Liver (tissue), 3 donors: ENCODE measurements around the gene BTN2A1.

Source experiments
- JUND ChIP-seq, 2 donors: IDR thresholded peaks; 2 replicates each; pipeline ENCODE4 v1.6.1; 2016; ENCODE audit warnings: antibody characterized with exemption in 2 of 2
- RAD21 ChIP-seq, 2 donors: IDR thresholded peaks; 2 replicates each; pipeline ENCODE4 v1.6.1; 2016; ENCODE audit warnings: antibody characterized with exemption in 2 of 2, mild to moderate bottlenecking in 2 of 2
- TF ChIP-seq, protein P1 (sequence below): IDR thresholded peaks from 2 replicates; pipeline ENCODE4 v1.6.1; 2016; ENCODE audit warnings: antibody characterized with exemption, mild to moderate bottlenecking
- TF ChIP-seq, protein P2 (sequence below): fragments of 150-350 bp; IDR thresholded peaks from 2 replicates; pipeline ENCODE4 v1.5.1; 2017; ENCODE audit warnings: improper control_type of control experiment, low read depth, low read length; ENCODE audit not compliant: missing input control
- donor health status: healthy.
- donor health status: healthy.

DNA sequence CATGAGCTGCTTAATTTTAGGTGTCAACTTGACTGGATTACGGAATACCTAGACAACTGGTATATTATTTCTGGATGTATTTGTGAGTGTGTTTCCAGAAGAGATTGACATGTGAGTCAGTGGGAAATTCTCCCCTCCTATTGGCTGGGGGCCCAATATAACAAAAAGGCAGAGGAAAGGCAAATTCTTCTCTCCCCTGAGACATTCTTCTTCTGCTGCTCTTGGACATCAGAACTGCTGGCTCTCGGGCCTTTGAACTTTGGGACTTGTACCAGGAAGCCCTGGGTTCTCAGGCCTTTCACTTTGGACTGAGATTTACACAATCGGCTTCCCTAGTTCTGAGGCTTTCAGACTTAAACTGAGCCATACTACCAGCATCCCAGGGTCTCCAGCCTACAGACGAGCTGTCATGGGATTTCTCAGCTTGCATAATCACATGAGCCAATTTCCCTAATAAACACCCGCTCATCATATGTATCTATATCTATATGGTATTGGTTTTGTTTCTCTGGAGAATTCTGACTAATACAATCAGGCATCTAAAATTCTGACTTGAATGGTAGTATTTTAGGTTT, 25.0 kb upstream of the BTN2A1 start:
- TF ChIP-seq, protein P1, sequence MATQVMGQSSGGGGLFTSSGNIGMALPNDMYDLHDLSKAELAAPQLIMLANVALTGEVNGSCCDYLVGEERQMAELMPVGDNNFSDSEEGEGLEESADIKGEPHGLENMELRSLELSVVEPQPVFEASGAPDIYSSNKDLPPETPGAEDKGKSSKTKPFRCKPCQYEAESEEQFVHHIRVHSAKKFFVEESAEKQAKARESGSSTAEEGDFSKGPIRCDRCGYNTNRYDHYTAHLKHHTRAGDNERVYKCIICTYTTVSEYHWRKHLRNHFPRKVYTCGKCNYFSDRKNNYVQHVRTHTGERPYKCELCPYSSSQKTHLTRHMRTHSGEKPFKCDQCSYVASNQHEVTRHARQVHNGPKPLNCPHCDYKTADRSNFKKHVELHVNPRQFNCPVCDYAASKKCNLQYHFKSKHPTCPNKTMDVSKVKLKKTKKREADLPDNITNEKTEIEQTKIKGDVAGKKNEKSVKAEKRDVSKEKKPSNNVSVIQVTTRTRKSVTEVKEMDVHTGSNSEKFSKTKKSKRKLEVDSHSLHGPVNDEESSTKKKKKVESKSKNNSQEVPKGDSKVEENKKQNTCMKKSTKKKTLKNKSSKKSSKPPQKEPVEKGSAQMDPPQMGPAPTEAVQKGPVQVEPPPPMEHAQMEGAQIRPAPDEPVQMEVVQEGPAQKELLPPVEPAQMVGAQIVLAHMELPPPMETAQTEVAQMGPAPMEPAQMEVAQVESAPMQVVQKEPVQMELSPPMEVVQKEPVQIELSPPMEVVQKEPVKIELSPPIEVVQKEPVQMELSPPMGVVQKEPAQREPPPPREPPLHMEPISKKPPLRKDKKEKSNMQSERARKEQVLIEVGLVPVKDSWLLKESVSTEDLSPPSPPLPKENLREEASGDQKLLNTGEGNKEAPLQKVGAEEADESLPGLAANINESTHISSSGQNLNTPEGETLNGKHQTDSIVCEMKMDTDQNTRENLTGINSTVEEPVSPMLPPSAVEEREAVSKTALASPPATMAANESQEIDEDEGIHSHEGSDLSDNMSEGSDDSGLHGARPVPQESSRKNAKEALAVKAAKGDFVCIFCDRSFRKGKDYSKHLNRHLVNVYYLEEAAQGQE: no peak
- TF ChIP-seq, protein P2, sequence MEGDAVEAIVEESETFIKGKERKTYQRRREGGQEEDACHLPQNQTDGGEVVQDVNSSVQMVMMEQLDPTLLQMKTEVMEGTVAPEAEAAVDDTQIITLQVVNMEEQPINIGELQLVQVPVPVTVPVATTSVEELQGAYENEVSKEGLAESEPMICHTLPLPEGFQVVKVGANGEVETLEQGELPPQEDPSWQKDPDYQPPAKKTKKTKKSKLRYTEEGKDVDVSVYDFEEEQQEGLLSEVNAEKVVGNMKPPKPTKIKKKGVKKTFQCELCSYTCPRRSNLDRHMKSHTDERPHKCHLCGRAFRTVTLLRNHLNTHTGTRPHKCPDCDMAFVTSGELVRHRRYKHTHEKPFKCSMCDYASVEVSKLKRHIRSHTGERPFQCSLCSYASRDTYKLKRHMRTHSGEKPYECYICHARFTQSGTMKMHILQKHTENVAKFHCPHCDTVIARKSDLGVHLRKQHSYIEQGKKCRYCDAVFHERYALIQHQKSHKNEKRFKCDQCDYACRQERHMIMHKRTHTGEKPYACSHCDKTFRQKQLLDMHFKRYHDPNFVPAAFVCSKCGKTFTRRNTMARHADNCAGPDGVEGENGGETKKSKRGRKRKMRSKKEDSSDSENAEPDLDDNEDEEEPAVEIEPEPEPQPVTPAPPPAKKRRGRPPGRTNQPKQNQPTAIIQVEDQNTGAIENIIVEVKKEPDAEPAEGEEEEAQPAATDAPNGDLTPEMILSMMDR: no peak
- TF ChIP-seq RAD21 (IDR thresholded peaks at IDR 0.05) (no peak), JUND (IDR thresholded peaks at IDR 0.05) (no peak)
